HepG2 (cell line): ENCODE data around the gene CFH. TPM values are rescaled to one million over a fixed set of nuclear protein-coding genes. Genes with fewer than 3 reads are reported as not detected.
A peak's percentile ranks its signal among the peaks of the same experiment; 100 is the strongest.

ENCODE experiments used
- ATAC-seq: fragments of 200-7000 bp; cut with Tn5 transposase; 3 replicates; pipeline ENCODE4 v1.9.1; 2020; ENCODE audit warnings: mild to moderate bottlenecking, moderate library complexity
- BruUV-seq: library from RNA; stranded (reverse); fragments of 400-500 nt; replicated peaks from 2 replicates; lab custom pipeline; 2021; lab: Mats Ljungman, UMichigan
- CTCF ChIA-PET: fragments of 300-600 bp; formaldehyde crosslinking; extraction: SDS; loops from one replicate; lab custom pipeline; 2021; ENCODE audit warnings: low total read pairs, inconsistent platforms, low intra/inter-chr PET ratio; lab: Yijun Ruan, JAX
- POLR2A ChIA-PET: fragments of 350-600 bp; sonication (Branson Sonifier 250); formaldehyde crosslinking; loops from one replicate; lab custom pipeline; 2020; ENCODE audit warnings: antibody characterized with exemption, inconsistent platforms; lab: Yijun Ruan, JAX
- DNase-seq: peaks from one replicate; pipeline ENCODE4 v3.0.0-alpha.2; 2015; ENCODE audit warnings: low spot score
- FAIRE-seq: peaks from 3 replicates; lab custom pipeline; 2011; peaks lifted over from hg19 to GRCh38; lab: Jason Lieb, UNC
- H2AFZ ChIP-seq: one replicate; pipeline ENCODE4 v1.6.1; 2011; ENCODE audit warnings: low read length, inconsistent platforms
- H3K27ac ChIP-seq: fragments of 300-600 bp; 3 replicates; pipeline ENCODE4 v1.8.0; 2011; ENCODE audit warnings: mixed run types, mild to moderate bottlenecking, mixed read lengths, low read length, inconsistent platforms; ENCODE audit not compliant: insufficient read depth; ENCODE audit errors: extremely low read length
- H3K27me3 ChIP-seq, 2 experiments: fragments of 200-600 bp in 1 of 2; 2 replicates in 1 of 2; 3 replicates in 1 of 2; pipeline versions ENCODE4 v1.6.0 to v1.8.0; 2011; ENCODE audit warnings: low read length in 2 of 2, mild to moderate bottlenecking in 2 of 2, moderate library complexity in 2 of 2, inconsistent platforms in 1 of 2; ENCODE audit not compliant: insufficient read depth in 2 of 2, control insufficient read depth in 1 of 2
- H3K36me3 ChIP-seq, 2 experiments: fragments of 200-600 bp in 1 of 2; replicated peaks in 1 of 2; 2 replicates in 1 of 2; 3 replicates in 1 of 2; pipeline versions ENCODE4 v1.5.1 to v1.8.0; 2011; ENCODE audit warnings: low read length in 2 of 2, inconsistent platforms in 1 of 2; ENCODE audit not compliant: insufficient read depth in 2 of 2, control insufficient read depth in 1 of 2
- H3K4me1 ChIP-seq: 2 replicates; pipeline ENCODE4 v1.5.1; 2012; ENCODE audit warnings: low read length, inconsistent platforms; ENCODE audit not compliant: insufficient read depth
- H3K4me2 ChIP-seq: 2 replicates; pipeline ENCODE4 v1.6.0; 2011; ENCODE audit warnings: low read depth, low read length, inconsistent platforms
- H3K4me3 ChIP-seq, 3 experiments: fragments of 200-600 bp in 1 of 3; sonication (generic), shearing (Covaris generic) in 1 of 3; replicated peaks in 1 of 3; 2 replicates each; pipeline ENCODE4 v1.5.1; 2011 to 2016; ENCODE audit warnings: low read length in 3 of 3, inconsistent platforms in 2 of 3, low read depth in 2 of 3, mild to moderate bottlenecking in 2 of 3, control low read depth in 1 of 3, mixed read lengths in 1 of 3; ENCODE audit not compliant: insufficient read depth in 1 of 3
- H3K79me2 ChIP-seq: one replicate; pipeline ENCODE4 v1.6.1; 2011; ENCODE audit warnings: low read length, inconsistent platforms; ENCODE audit not compliant: insufficient read depth
- H3K9ac ChIP-seq: 2 replicates; pipeline ENCODE4 v1.6.0; 2011; ENCODE audit warnings: mild to moderate bottlenecking, low read depth, low read length, inconsistent platforms; ENCODE audit not compliant: insufficient read depth
- H3K9me3 ChIP-seq: 2 replicates; pipeline ENCODE4 v1.5.1; 2012; ENCODE audit warnings: mild to moderate bottlenecking, low read length
- H4K20me1 ChIP-seq: 2 replicates; pipeline ENCODE4 v1.6.0; 2011; ENCODE audit warnings: inconsistent platforms, mild to moderate bottlenecking, low read length, moderate library complexity; ENCODE audit not compliant: insufficient read depth
- AKAP8 ChIP-seq: sonication (generic); formaldehyde crosslinking; IDR thresholded peaks from 2 replicates; pipeline ENCODE4 v1.5.1; 2020; ENCODE audit warnings: mild to moderate bottlenecking, missing genetic modification reagents
- CEBPB ChIP-seq: IDR thresholded peaks from 2 replicates; pipeline ENCODE4 v1.6.1; 2011; ENCODE audit warnings: low read depth, low read length, improper control_type of control experiment, borderline replicate concordance
- ERF ChIP-seq: IDR thresholded peaks from 2 replicates; pipeline ENCODE4 v1.6.1; 2018; ENCODE audit warnings: missing biosample characterization, missing genetic modification reagents
- HDAC6 ChIP-seq: fragments of 200-600 bp; sonication (generic); IDR thresholded peaks from 2 replicates; pipeline ENCODE4 v1.7.0; 2017; ENCODE audit warnings: mild to moderate bottlenecking, antibody characterized with exemption, low read length, low read depth
- MXD4 ChIP-seq: IDR thresholded peaks from 2 replicates; pipeline ENCODE4 v1.6.1; 2016; ENCODE audit warnings: mild to moderate bottlenecking, missing biosample characterization, missing genetic modification reagents
- PLRG1 ChIP-seq: fragments of 450-650 bp; conservative IDR thresholded peaks from 2 replicates; pipeline ENCODE4 v1.6.1; 2016
- TERF1 ChIP-seq: sonication (generic); formaldehyde crosslinking; IDR thresholded peaks from 2 replicates; pipeline ENCODE4 v1.8.0; 2022; ENCODE audit warnings: mild to moderate bottlenecking, missing genetic modification reagents, moderate library complexity
- TMF1 ChIP-seq: sonication (generic); formaldehyde crosslinking; IDR thresholded peaks from 2 replicates; pipeline ENCODE4 v1.8.1; 2022; ENCODE audit warnings: low read depth, missing genetic modification reagents
- ZNF224 ChIP-seq: sonication (generic); formaldehyde crosslinking; IDR thresholded peaks from 2 replicates; pipeline ENCODE4 v1.5.0; 2020; ENCODE audit warnings: mild to moderate bottlenecking, missing genetic modification reagents
- ZNF280B ChIP-seq: sonication (generic); formaldehyde crosslinking; IDR thresholded peaks from 2 replicates; pipeline ENCODE4 v1.5.0; 2020; ENCODE audit warnings: missing genetic modification reagents, mild to moderate bottlenecking, borderline replicate concordance
- ZNF282 ChIP-seq: fragments of 450-650 bp; IDR thresholded peaks from 2 replicates; pipeline ENCODE4 v1.6.1; 2018; ENCODE audit not compliant: partially characterized antibody
- ZNF678 ChIP-seq: sonication (generic); formaldehyde crosslinking; IDR thresholded peaks from 2 replicates; pipeline ENCODE4 v1.4.0; 2020; ENCODE audit warnings: mild to moderate bottlenecking, missing genetic modification reagents
- ZNF746 ChIP-seq: sonication (generic); formaldehyde crosslinking; IDR thresholded peaks from 2 replicates; pipeline ENCODE4 v1.8.0; 2022; ENCODE audit warnings: mild to moderate bottlenecking, missing genetic modification reagents
- WGBS: methylation state at CpG from one replicate; pipeline ENCODE4 v1.1.6; 2017; ENCODE audit warnings: low lambda C conversion rate; 5-methylcytosine and 5-hydroxymethylcytosine counted together
- in situ Hi-C: cut with HindIII; loops from 2 replicates; pipeline ENCODE4 v1.10.0; 2017; ENCODE audit warnings: low pct_unique_long_range_greater_than_20kb; ENCODE audit not compliant: extremely low pct_ligation_motif_present
- intact Hi-C: fragments of 100-400 bp; cut with micrococcal nuclease; formaldehyde crosslinking; loops from one replicate; pipeline ENCODE4 v1.10.0; 2022; ENCODE audit not compliant: unreplicated experiment
- polyA plus RNA-seq, 8 experiments: library from polyadenylated mRNA; depleted of rRNA in 3 of 8; stranded (reverse) in 7 of 8; unstranded in 1 of 8; fragments of >200 nt; fragmentation: Illumina TruSeq in 4 of 8; extraction: Trizol in 4 of 8; gene quantifications; 2 replicates each; pipeline versions ENCODE4 v1.2.1 to v1.2.3, GENCODE V29; 2011 to 2016; ENCODE audit warnings: low read depth in 4 of 8, missing spikeins in 1 of 8, mixed read lengths in 1 of 8; ENCODE audit not compliant: insufficient read depth in 1 of 8
- total RNA-seq, 5 experiments: library from RNA; depleted of rRNA; stranded (reverse); fragments of >200 nt; fragmentation: Illumina TruSeq; extraction: Trizol; gene quantifications; 2 replicates each; pipeline ENCODE4 v1.2.3, GENCODE V29; 2016; ENCODE audit warnings: low read depth in 1 of 5
- TF ChIP-seq, protein P1 (sequence below): fragments of 450-650 bp; IDR thresholded peaks from 2 replicates; pipeline ENCODE4 v1.6.1; 2016
- TF ChIP-seq, protein P2 (sequence below): sonication (generic); formaldehyde crosslinking; IDR thresholded peaks from 2 replicates; pipeline ENCODE4 v1.8.1; 2023; ENCODE audit warnings: mild to moderate bottlenecking, missing genetic modification reagents

The CFH gene
- total and polyA plus RNA-seq, 2 of the 13 experiments (the other 11 are each of a cell fraction or from before 2014, with no cell fraction given), result not detected

- no peak overlapping the region for H3K4me3 ChIP-seq
- FAIRE-seq, result no peak
- POLR2A ChIA-PET, result no interaction called here
- 61% methylated on average over 2 of the region's 2 CpGs for WGBS
- H3K36me3 ChIP-seq, result no peaks in the 10 kb centered on the region
- H3K4me2 ChIP-seq, result no peak overlapping the region
- no peaks in the 10 kb centered on the region for H3K4me1 ChIP-seq
- H4K20me1 ChIP-seq, result no peaks in the 10 kb centered on the region
- H3K79me2 ChIP-seq, result no peaks in the 10 kb centered on the region
- ATAC-seq, result no peak
- no TSS peak for BruUV-seq
- DNase-seq, result no peak
- no peak overlapping the region for H3K9ac ChIP-seq
- no peaks in the 10 kb centered on the region for H3K27me3 ChIP-seq
- H2AFZ ChIP-seq, result no peak overlapping the region
- H3K9me3 ChIP-seq, result peaks cover 36% of the 10 kb centered on the region; the same call in 1 of the 2 replicates
- no peak overlapping the region for H3K27ac ChIP-seq
- TF ChIP-seq TERF1 (CRISPR knock-in tag), result no peak
- TF ChIP-seq TMF1, result no peak
- peak; percentile 31; the same call in 1 of the 2 replicates for TF ChIP-seq CEBPB
- no peak for TF ChIP-seq AKAP8 (CRISPR knock-in tag)
- no peak for TF ChIP-seq HDAC6
- TF ChIP-seq ZNF282, result no peak
- TF ChIP-seq ZNF224 (CRISPR knock-in tag), result no peak
- no peak for TF ChIP-seq PLRG1
- in situ Hi-C loops, result no loop called here
- CTCF ChIA-PET, result no interaction called here
- intact Hi-C loops, result no loop called here
Observed at GRCh38 chr1:196698993-196699392, 47.1 kb downstream of the CFH start.

GRCh38 chr1:196701144-196701543, 49.3 kb downstream of the CFH start:
- BruUV-seq, result no TSS peak
- H3K4me1 ChIP-seq, result no peaks in the 10 kb centered on the region
- ChIA-PET POLR2A (no interaction called here), CTCF (no interaction called here)
- no peak for ATAC-seq
- in situ Hi-C loops (no loop called here), intact Hi-C loops (no loop called here)
- H3K79me2 ChIP-seq, result no peaks in the 10 kb centered on the region
- H3K27me3 ChIP-seq, result no peaks in the 10 kb centered on the region
- FAIRE-seq, result no peak
- 0% methylated on average over 1 of the region's 1 CpG for WGBS
- no peak overlapping the region for H3K4me2 ChIP-seq
- H3K36me3 ChIP-seq, result no peaks in the 10 kb centered on the region
- peaks cover 32% of the 10 kb centered on the region; the same call in 1 of the 2 replicates for H3K9me3 ChIP-seq
- no peaks in the 10 kb centered on the region for H4K20me1 ChIP-seq
- H3K9ac ChIP-seq, result no peak overlapping the region
- H3K27ac ChIP-seq, result no peak overlapping the region
- DNase-seq, result no peak
- H2AFZ ChIP-seq, result no peak overlapping the region
- H3K4me3 ChIP-seq, result no peak overlapping the region
- TF ChIP-seq ZNF678 (CRISPR knock-in tag), result no peak
- no peak for TF ChIP-seq ZNF280B
- no peak for TF ChIP-seq ERF (CRISPR knock-in tag)
- no peak for TF ChIP-seq MXD4 (CRISPR knock-in tag)
- no peak for TF ChIP-seq ZNF746 (CRISPR knock-in tag)
- TF ChIP-seq, protein P1, sequence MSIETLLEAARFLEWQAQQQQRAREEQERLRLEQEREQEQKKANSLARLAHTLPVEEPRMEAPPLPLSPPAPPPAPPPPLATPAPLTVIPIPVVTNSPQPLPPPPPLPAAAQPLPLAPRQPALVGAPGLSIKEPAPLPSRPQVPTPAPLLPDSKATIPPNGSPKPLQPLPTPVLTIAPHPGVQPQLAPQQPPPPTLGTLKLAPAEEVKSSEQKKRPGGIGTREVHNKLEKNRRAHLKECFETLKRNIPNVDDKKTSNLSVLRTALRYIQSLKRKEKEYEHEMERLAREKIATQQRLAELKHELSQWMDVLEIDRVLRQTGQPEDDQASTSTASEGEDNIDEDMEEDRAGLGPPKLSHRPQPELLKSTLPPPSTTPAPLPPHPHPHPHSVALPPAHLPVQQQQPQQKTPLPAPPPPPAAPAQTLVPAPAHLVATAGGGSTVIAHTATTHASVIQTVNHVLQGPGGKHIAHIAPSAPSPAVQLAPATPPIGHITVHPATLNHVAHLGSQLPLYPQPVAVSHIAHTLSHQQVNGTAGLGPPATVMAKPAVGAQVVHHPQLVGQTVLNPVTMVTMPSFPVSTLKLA, result no peak
- TF ChIP-seq, protein P2, sequence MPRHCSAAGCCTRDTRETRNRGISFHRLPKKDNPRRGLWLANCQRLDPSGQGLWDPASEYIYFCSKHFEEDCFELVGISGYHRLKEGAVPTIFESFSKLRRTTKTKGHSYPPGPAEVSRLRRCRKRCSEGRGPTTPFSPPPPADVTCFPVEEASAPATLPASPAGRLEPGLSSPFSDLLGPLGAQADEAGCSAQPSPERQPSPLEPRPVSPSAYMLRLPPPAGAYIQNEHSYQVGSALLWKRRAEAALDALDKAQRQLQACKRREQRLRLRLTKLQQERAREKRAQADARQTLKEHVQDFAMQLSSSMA (CRISPR knock-in tag), result no peak
